ENCODE data around the gene FRMD4A. TPM values are rescaled to one million over a fixed set of nuclear protein-coding genes. Genes with fewer than 3 reads are reported as not detected.
"Not testable (repeated sequence)": the region's sequence is repeated elsewhere in the genome, so short reads cannot be mapped to it uniquely, and the experiment has no call there.

Gene FRMD4A
- polyA plus RNA-seq, 3 donors, result 67.7 to 83.0 (median 75.9) TPM

GRCh38 chr10:13716081-13717071, 614.3 kb downstream of the FRMD4A start:
- no peak for DNase-seq (ENCODE audit: low read depth in 3 of 3, low spot score in 2 of 3)

GRCh38 chr10:13715596-13715995, 615.1 kb downstream of the FRMD4A start:
- DNase-seq (ENCODE audit: low read depth in 3 of 3, low spot score in 2 of 3), result not testable (repeated sequence)

- DNase-seq (ENCODE audit: low read depth in 3 of 3, low spot score in 2 of 3), result no peak
These were observed 615.6 kb downstream of the FRMD4A start for GRCh38 chr10:13715100-13715499.

GRCh38 chr10:13712837-13713581, 617.7 kb downstream of the FRMD4A start:
- no peak for DNase-seq (ENCODE audit: low read depth in 3 of 3, low spot score in 2 of 3)

GRCh38 chr10:13712476-13712836, 618.3 kb downstream of the FRMD4A start:
- DNase-seq (ENCODE audit: low read depth in 3 of 3, low spot score in 2 of 3), result no peak

- DNase-seq (ENCODE audit: low read depth in 3 of 3, low spot score in 2 of 3), result no peak
These were observed 619.4 kb downstream of the FRMD4A start for GRCh38 chr10:13711291-13711690.

- DNase-seq (ENCODE audit: low read depth in 3 of 3, low spot score in 2 of 3), result no peak
These were observed 620.6 kb downstream of the FRMD4A start for GRCh38 chr10:13709931-13710650.

GRCh38 chr10:13708256-13708990, 622.3 kb downstream of the FRMD4A start:
- no peak for DNase-seq (ENCODE audit: low read depth in 3 of 3, low spot score in 2 of 3)

- DNase-seq (ENCODE audit: low read depth in 3 of 3, low spot score in 2 of 3), result peak; percentile 78 to 86 (median 84)
These were observed 623.4 kb downstream of the FRMD4A start for GRCh38 chr10:13707156-13707881.

- no peak for DNase-seq (ENCODE audit: low read depth in 3 of 3, low spot score in 2 of 3)
These were observed 624.1 kb downstream of the FRMD4A start for GRCh38 chr10:13706604-13707003.

GRCh38 chr10:13706175-13706574, 624.5 kb downstream of the FRMD4A start:
- no peak for DNase-seq (ENCODE audit: low read depth in 3 of 3, low spot score in 2 of 3)

- no peak for DNase-seq (ENCODE audit: low read depth in 3 of 3, low spot score in 2 of 3)
These were observed 625.1 kb downstream of the FRMD4A start for GRCh38 chr10:13705526-13706174.

- no peak for DNase-seq (ENCODE audit: low read depth in 3 of 3, low spot score in 2 of 3)
These were observed 625.8 kb downstream of the FRMD4A start for GRCh38 chr10:13704964-13705363.

GRCh38 chr10:13703997-13704536, 626.7 kb downstream of the FRMD4A start:
- no peak for DNase-seq (ENCODE audit: low read depth in 3 of 3, low spot score in 2 of 3)

GRCh38 chr10:13703101-13703818, 627.5 kb downstream of the FRMD4A start:
- no peak for DNase-seq (ENCODE audit: low read depth in 3 of 3, low spot score in 2 of 3)

GRCh38 chr10:13701157-13701919, 629.4 kb downstream of the FRMD4A start:
- DNase-seq (ENCODE audit: low read depth in 3 of 3, low spot score in 2 of 3), result no peak

GRCh38 chr10:13700473-13701144, 630.1 kb downstream of the FRMD4A start:
- DNase-seq (ENCODE audit: low read depth in 3 of 3, low spot score in 2 of 3), result no peak

Measured in right renal cortex interstitium (tissue), 3 donors.